WTC11 (cell line): ENCODE measurements around the gene WDR91. TPM values are rescaled to one million over a fixed set of nuclear protein-coding genes. Genes with fewer than 3 reads are reported as not detected.

ENCODE experiments used
- ATAC-seq: fragments of 200-7000 bp; cut with Tn5 transposase; 2 replicates; pipeline ENCODE4 v1.10.0; 2021; ENCODE audit warnings: mild to moderate bottlenecking, moderate library complexity
- CTCF ChIA-PET: fragments of 300-600 bp; sonication (Branson Sonifier 250); formaldehyde crosslinking; loops from one replicate; lab custom pipeline; 2021; ENCODE audit warnings: antibody characterized with exemption; lab: Charles Lee
- POLR2A ChIA-PET: fragments of 350-600 bp; sonication (Branson Sonifier 250); formaldehyde crosslinking; loops from one replicate; lab custom pipeline; 2021; ENCODE audit warnings: antibody characterized with exemption; lab: Charles Lee
- DNase-seq: peaks from one replicate; pipeline ENCODE4 v3.0.0; 2021; ENCODE audit warnings: low spot score
- H3K27ac Mint-ChIP-seq: 2 replicates; pipeline ENCODE4 v1.8.0; 2021; ENCODE audit warnings: mixed read lengths
- H3K27me3 Mint-ChIP-seq: 2 replicates; pipeline ENCODE4 v1.8.0; 2021; ENCODE audit warnings: low read depth, mild to moderate bottlenecking, moderate library complexity, mixed read lengths
- H3K36me3 Mint-ChIP-seq: 2 replicates; pipeline ENCODE4 v1.8.0; 2021; ENCODE audit warnings: mixed read lengths
- H3K4me1 Mint-ChIP-seq: 2 replicates; pipeline ENCODE4 v1.8.0; 2022; ENCODE audit warnings: mixed read lengths
- H3K4me3 Mint-ChIP-seq: 2 replicates; pipeline ENCODE4 v1.8.0; 2021; ENCODE audit warnings: mild to moderate bottlenecking, moderate library complexity, mixed read lengths
- H3K9me3 Mint-ChIP-seq: 2 replicates; pipeline ENCODE4 v1.8.0; 2021; ENCODE audit warnings: mixed read lengths
- ATF1 ChIP-seq: sonication (generic); formaldehyde crosslinking; IDR thresholded peaks from 2 replicates; pipeline ENCODE4 v1.8.1; 2023; ENCODE audit warnings: mild to moderate bottlenecking, moderate library complexity, missing genetic modification reagents
- ATF2 ChIP-seq: sonication (generic); formaldehyde crosslinking; IDR thresholded peaks from 2 replicates; pipeline ENCODE4 v1.8.1; 2022; ENCODE audit warnings: low read depth, missing genetic modification reagents, borderline replicate concordance
- ATF3 ChIP-seq: sonication (generic); formaldehyde crosslinking; conservative IDR thresholded peaks from 2 replicates; pipeline ENCODE4 v1.8.1; 2022; ENCODE audit warnings: mild to moderate bottlenecking, missing genetic modification reagents
- CREB1 ChIP-seq: sonication (generic); formaldehyde crosslinking; IDR thresholded peaks from 2 replicates; pipeline ENCODE4 v1.8.0; 2023; ENCODE audit warnings: mild to moderate bottlenecking, missing genetic modification reagents
- ETV6 ChIP-seq: sonication (generic); formaldehyde crosslinking; IDR thresholded peaks from 2 replicates; pipeline ENCODE4 v1.8.1; 2022; ENCODE audit warnings: mild to moderate bottlenecking, missing genetic modification reagents
- FOXP1 ChIP-seq: sonication (generic); formaldehyde crosslinking; IDR thresholded peaks from 2 replicates; pipeline ENCODE4 v1.8.0; 2022; ENCODE audit warnings: missing genetic modification reagents, mild to moderate bottlenecking, moderate library complexity, borderline replicate concordance
- FOXP4 ChIP-seq: sonication (generic); formaldehyde crosslinking; IDR thresholded peaks from 2 replicates; pipeline ENCODE4 v1.8.0; 2022; ENCODE audit warnings: mild to moderate bottlenecking, missing genetic modification reagents
- HMGA2 ChIP-seq: fragments of 250-450 bp; sonication (Bioruptor Pico); IDR thresholded peaks from 2 replicates; pipeline ENCODE4 v1.4.0; 2021; ENCODE audit warnings: mild to moderate bottlenecking, moderate library complexity
- IRF2 ChIP-seq: sonication (generic); formaldehyde crosslinking; IDR thresholded peaks from 2 replicates; pipeline ENCODE4 v1.8.0; 2022; ENCODE audit warnings: low read depth, missing genetic modification reagents, borderline replicate concordance
- JAZF1 ChIP-seq: fragments of 250-450 bp; sonication (Bioruptor Pico); IDR thresholded peaks from 2 replicates; pipeline ENCODE4 v1.9.0; 2021; ENCODE audit warnings: moderate library complexity, mild to moderate bottlenecking, inconsistent platforms
- KAT7 ChIP-seq: sonication (generic); formaldehyde crosslinking; IDR thresholded peaks from 2 replicates; pipeline ENCODE4 v1.8.1; 2023; ENCODE audit warnings: missing genetic modification reagents, mild to moderate bottlenecking, borderline replicate concordance
- PRDM15 ChIP-seq: sonication (generic); formaldehyde crosslinking; IDR thresholded peaks from 2 replicates; pipeline ENCODE4 v1.8.0; 2022; ENCODE audit warnings: missing genetic modification reagents
- RELA ChIP-seq: sonication (generic); formaldehyde crosslinking; IDR thresholded peaks from 2 replicates; pipeline ENCODE4 v1.8.1; 2022; ENCODE audit warnings: missing genetic modification reagents, mild to moderate bottlenecking, borderline replicate concordance
- SMAD4 ChIP-seq: sonication (generic); formaldehyde crosslinking; IDR thresholded peaks from 2 replicates; pipeline ENCODE4 v1.8.0; 2022; ENCODE audit warnings: mild to moderate bottlenecking, missing genetic modification reagents
- ZBTB21 ChIP-seq: sonication (generic); formaldehyde crosslinking; IDR thresholded peaks from 2 replicates; pipeline ENCODE4 v1.8.1; 2023; ENCODE audit warnings: mild to moderate bottlenecking, missing genetic modification reagents, borderline replicate concordance
- ZMAT4 ChIP-seq: fragments of 250-450 bp; sonication (Bioruptor Pico); IDR thresholded peaks from 2 replicates; pipeline ENCODE4 v1.9.0; 2021; ENCODE audit warnings: mild to moderate bottlenecking
- ZNF232 ChIP-seq: sonication (generic); formaldehyde crosslinking; IDR thresholded peaks from 2 replicates; pipeline ENCODE4 v1.8.0; 2022; ENCODE audit warnings: mild to moderate bottlenecking, missing genetic modification reagents
- ZNF317 ChIP-seq: sonication (generic); formaldehyde crosslinking; IDR thresholded peaks from 2 replicates; pipeline ENCODE4 v1.8.1; 2023; ENCODE audit warnings: low read depth, mild to moderate bottlenecking, moderate library complexity, missing genetic modification reagents, borderline replicate concordance
- ZNF425 ChIP-seq: fragments of 250-450 bp; sonication (Bioruptor Pico); conservative IDR thresholded peaks from 2 replicates; pipeline ENCODE4 v1.9.0; 2021; ENCODE audit warnings: mild to moderate bottlenecking
- ZNF512 ChIP-seq: sonication (generic); formaldehyde crosslinking; IDR thresholded peaks from 2 replicates; pipeline ENCODE4 v1.8.1; 2022; ENCODE audit warnings: missing genetic modification reagents, borderline replicate concordance
- total RNA-seq: library from RNA; stranded (reverse); gene quantifications from 3 replicates; pipeline ENCODE4 v1.2.3, GENCODE V29; 2021

Gene WDR91
- total RNA-seq, 1 experiment from 2014 or later = 12.0 TPM

- TF ChIP-seq KAT7 (CRISPR knock-in tag) = no peak
- no peak for TF ChIP-seq ZMAT4 (CRISPR knock-in tag)
- TF ChIP-seq SMAD4 = no peak
- no peak for TF ChIP-seq FOXP4
- no peak for TF ChIP-seq ETV6
- no peak for TF ChIP-seq FOXP1 (CRISPR knock-in tag)
- no peak for TF ChIP-seq ZNF425
- no peak for TF ChIP-seq ATF1
- no peak for TF ChIP-seq JAZF1
- no peak for TF ChIP-seq RELA
- TF ChIP-seq ZNF317 (CRISPR knock-in tag) = no peak
- no peak for TF ChIP-seq HMGA2
- TF ChIP-seq ZNF512 (CRISPR knock-in tag) = no peak
These were observed 10.4 kb downstream of the WDR91 start (continued) for GRCh38 chr7:135200821-135201331.

- peak; percentile 32; the same call in 1 of the 2 replicates for ATAC-seq
- DNase-seq = no peak
- peaks cover 16% of the 10 kb centered on the region for H3K4me1 Mint-ChIP-seq
- no peak for TF ChIP-seq ETV6
- TF ChIP-seq ZNF232 = no peak
- no peak for TF ChIP-seq CREB1
- no peak for TF ChIP-seq ATF2 (CRISPR knock-in tag)
- no peak for TF ChIP-seq IRF2
- TF ChIP-seq HMGA2 = no peak
- TF ChIP-seq ZBTB21 (CRISPR knock-in tag) = no peak
- TF ChIP-seq ATF3 (CRISPR knock-in tag) = no peak
- no peak for TF ChIP-seq PRDM15 (CRISPR knock-in tag)
- TF ChIP-seq, all 79 proteins: peak for 0
- H3K4me3 Mint-ChIP-seq = no peak overlapping the region
- H3K9me3 Mint-ChIP-seq = no peaks in the 10 kb centered on the region
- H3K27me3 Mint-ChIP-seq = no peaks in the 10 kb centered on the region
- peaks cover 13% of the 10 kb centered on the region for H3K36me3 Mint-ChIP-seq
- ChIA-PET CTCF (no interaction called here), POLR2A (no interaction called here)
- no peak overlapping the region for H3K27ac Mint-ChIP-seq
These were observed 11.9 kb downstream of the WDR91 start for GRCh38 chr7:135199439-135199838.
